ENCODE data around the gene ACP5. TPM values are rescaled to one million over a fixed set of nuclear protein-coding genes. Genes with fewer than 3 reads are reported as not detected.

The ACP5 gene
- total RNA-seq, 4 donors from 2014 or later, result 16.5 to 36.3 (median 23.4) TPM

Other genes with a start within 250 kb of the ACP5 start
- gene RAB3D, start 238.0 kb downstream of the ACP5 start, total RNA-seq, result 10 to 100 TPM in 3 of 4 donors, 1 to 10 TPM in 1; 9.5 to 16.4 (median 12.7) TPM
- gene TMEM205, start 231.4 kb downstream of the ACP5 start, total RNA-seq, result 100 to 1,000 TPM in 3 of 4 donors, 10 to 100 TPM in 1; 77.6 to 212 (median 168) TPM
- gene CCDC159, start 231.1 kb downstream of the ACP5 start, total RNA-seq, result 100 to 1,000 TPM in 1 of 4 donors, 10 to 100 TPM in 3; 25.6 to 157 (median 65.6) TPM
- 10 to 100 TPM in 2 of 4 donors, 1 to 10 TPM in 2; 6.8 to 18.2 (median 10.1) TPM for gene PLPPR2, start 222.2 kb downstream of the ACP5 start, total RNA-seq
- gene SWSAP1, start 203.0 kb downstream of the ACP5 start, total RNA-seq, result 1 to 10 TPM in 2 of 4 donors, under 1 TPM in 1, not detected in 1; 0.76 to 3.2 (median 1.9) TPM
- gene EPOR, start 193.3 kb downstream of the ACP5 start, total RNA-seq, result 1 to 10 TPM; 1.2 to 5.0 (median 3.0) TPM
- 10 to 100 TPM in 1 of 4 donors, 1 to 10 TPM in 3; 2.5 to 51.2 (median 6.3) TPM for gene RGL3, start 158.3 kb downstream of the ACP5 start, total RNA-seq
- 1 to 10 TPM in 1 of 4 donors, not detected in 3; 1.5 TPM for gene ODAD3, start 142.5 kb downstream of the ACP5 start, total RNA-seq
- 100 to 1,000 TPM; 161 to 239 (median 194) TPM for gene PRKCSH, start 142.0 kb downstream of the ACP5 start, total RNA-seq
- under 1 TPM in 1 of 4 donors, not detected in 3; 0.95 TPM for gene ELAVL3, start 96.6 kb downstream of the ACP5 start, total RNA-seq
- 10 to 100 TPM in 3 of 4 donors, 1 to 10 TPM in 1; 8.6 to 33.7 (median 23.3) TPM for gene ZNF653, start 71.8 kb downstream of the ACP5 start, total RNA-seq
- 10 to 100 TPM; 50.1 to 94.0 (median 70.4) TPM for gene ECSIT, start 48.5 kb downstream of the ACP5 start, total RNA-seq
- gene CNN1, start 38.8 kb downstream of the ACP5 start, total RNA-seq, result 10 to 100 TPM; 21.2 to 88.2 (median 25.7) TPM
- gene ELOF1, start 18.4 kb downstream of the ACP5 start, total RNA-seq, result 10 to 100 TPM; 30.5 to 39.2 (median 32.2) TPM
- 10 to 100 TPM in 1 of 4 donors, 1 to 10 TPM in 3; 4.4 to 10.7 (median 5.5) TPM for gene ZNF627, start 19.8 kb upstream of the ACP5 start, total RNA-seq
- 10 to 100 TPM in 3 of 4 donors, 1 to 10 TPM in 1; 5.0 to 14.4 (median 13.1) TPM for gene ZNF823, start 161.3 kb upstream of the ACP5 start, total RNA-seq
- 10 to 100 TPM in 3 of 4 donors, 1 to 10 TPM in 1; 6.8 to 37.1 (median 12.5) TPM for gene ZNF441, start 189.4 kb upstream of the ACP5 start, total RNA-seq
- gene ZNF491, start 220.9 kb upstream of the ACP5 start, total RNA-seq, result 1 to 10 TPM; 1.1 to 1.9 (median 1.4) TPM
- gene ZNF440, start 236.6 kb upstream of the ACP5 start, total RNA-seq, result 10 to 100 TPM; 28.0 to 87.2 (median 40.7) TPM

Measured in Peyer's patch (tissue), 4 donors.